HCT116 (cell line): ENCODE results near the gene NT5C3B. TPM values are rescaled to one million over a fixed set of nuclear protein-coding genes. Genes with fewer than 3 reads are reported as not detected.

Experiments used
- ATAC-seq: fragments of 200-7000 bp; cut with Tn5 transposase; 2 replicates; pipeline ENCODE4 v1.9.1; 2020; ENCODE audit warnings: mild to moderate bottlenecking, moderate library complexity
- BruUV-seq: library from RNA; stranded (reverse); fragments of 400-500 nt; replicated peaks from 2 replicates; lab custom pipeline; 2021; lab: Mats Ljungman, UMichigan
- CTCF ChIA-PET: fragments of 300-600 bp; sonication (Branson Sonifier 250); formaldehyde crosslinking; loops from one replicate; lab custom pipeline; 2021; ENCODE audit warnings: antibody characterized with exemption; lab: Charles Lee
- POLR2A ChIA-PET: fragments of 300-600, 350-600 bp; sonication (Branson Sonifier 250); formaldehyde crosslinking; loops from one replicate; lab custom pipeline; 2021; ENCODE audit warnings: antibody characterized with exemption; lab: Charles Lee
- RAD21 ChIA-PET, 2 experiments: fragments of 300-600 bp; sonication (Branson Sonifier 250); formaldehyde crosslinking; loops; one replicate each; lab custom pipeline; 2023; ENCODE audit warnings: low total read pairs in 2 of 2; ENCODE audit not compliant: uncharacterized antibody in 2 of 2, unreplicated experiment in 2 of 2, low non-redundant PET in 1 of 2; lab: Charles Lee
- DNase-seq: peaks from one replicate; pipeline ENCODE4 v3.0.0-alpha.2; 2010; ENCODE audit warnings: low read depth, low spot score
- H2AFZ ChIP-seq: fragments of 200-600 bp; shearing (Covaris generic), sonication (generic); 2 replicates; pipeline ENCODE4 v1.6.1; 2017; ENCODE audit warnings: low read depth, mixed run types, mixed read lengths, antibody characterized with exemption, low read length; ENCODE audit not compliant: poor library complexity, severe bottlenecking
- H3K27ac ChIP-seq: 2 replicates; pipeline ENCODE4 v1.5.1; 2012; ENCODE audit warnings: low read depth, low read length
- H3K27me3 ChIP-seq: fragments of 200-600 bp; sonication (generic); 2 replicates; pipeline ENCODE4 v1.6.1; 2016; ENCODE audit warnings: mixed run types, low read length, mixed read lengths; ENCODE audit not compliant: insufficient read depth
- H3K36me3 ChIP-seq, 2 experiments: fragments of 200-500 bp in 1 of 2; fragments of 200-600 bp in 1 of 2; sonication (Bioruptor generic) in 1 of 2; sonication (generic) in 1 of 2; 2 replicates each; pipeline versions ENCODE4 v1.5.1 to v1.6.1; 2014 to 2016; ENCODE audit warnings: low read length in 2 of 2, inconsistent platforms in 1 of 2, mixed read lengths in 1 of 2, mixed run types in 1 of 2; ENCODE audit not compliant: insufficient read depth in 2 of 2, control insufficient read depth in 1 of 2
- H3K4me1 ChIP-seq, 2 experiments: fragments of 200-600 bp in 1 of 2; sonication (generic) in 1 of 2; 2 replicates each; pipeline versions ENCODE4 v1.5.1 to v1.6.1; 2012 to 2017; ENCODE audit warnings: low read length in 2 of 2, inconsistent platforms in 1 of 2, mild to moderate bottlenecking in 1 of 2, mixed read lengths in 1 of 2, mixed run types in 1 of 2, moderate library complexity in 1 of 2; ENCODE audit not compliant: insufficient read depth in 2 of 2, control insufficient read depth in 1 of 2
- H3K4me2 ChIP-seq: fragments of 200-600 bp; sonication (generic); 2 replicates; pipeline ENCODE4 v1.6.1; 2017; ENCODE audit warnings: mixed run types, low read length, mixed read lengths
- H3K4me3 ChIP-seq, 2 experiments: fragments of 200-600 bp in 1 of 2; sonication (generic) in 1 of 2; replicated peaks in 1 of 2; 2 replicates each; pipeline ENCODE4 v1.5.1; 2011 to 2016; ENCODE audit warnings: low read length in 2 of 2, control low read depth in 1 of 2, low read depth in 1 of 2, mild to moderate bottlenecking in 1 of 2, mixed read lengths in 1 of 2, mixed run types in 1 of 2
- H3K79me2 ChIP-seq: fragments of 200-600 bp; sonication (generic); 2 replicates; pipeline ENCODE4 v1.6.1; 2017; ENCODE audit warnings: mild to moderate bottlenecking, mixed run types, low read length, moderate library complexity, mixed read lengths; ENCODE audit not compliant: insufficient read depth
- H3K9ac ChIP-seq: fragments of 200-600 bp; sonication (generic); 2 replicates; pipeline ENCODE4 v1.6.1; 2016; ENCODE audit warnings: low read length, mixed read lengths
- H3K9me2 ChIP-seq: fragments of 200-600 bp; sonication (generic), shearing (Covaris generic); 2 replicates; pipeline ENCODE4 v1.6.1; 2017; ENCODE audit warnings: mixed run types, mild to moderate bottlenecking, moderate library complexity; ENCODE audit not compliant: insufficient read depth
- H3K9me3 ChIP-seq, 2 experiments: fragments of 200-500 bp in 1 of 2; fragments of 200-600 bp in 1 of 2; sonication (Bioruptor generic) in 1 of 2; sonication (generic) in 1 of 2; 2 replicates each; pipeline ENCODE4 v1.6.1; 2014 to 2017; ENCODE audit warnings: low read length in 2 of 2, mixed read lengths in 2 of 2, inconsistent platforms in 1 of 2, low read depth in 1 of 2, mild to moderate bottlenecking in 1 of 2, mixed run types in 1 of 2, moderate library complexity in 1 of 2; ENCODE audit not compliant: control insufficient read depth in 1 of 2, insufficient read depth in 1 of 2
- H4K20me1 ChIP-seq: fragments of 200-600 bp; sonication (generic), shearing (Covaris generic); 2 replicates; pipeline ENCODE4 v1.6.1; 2017; ENCODE audit warnings: mixed run types, mild to moderate bottlenecking, moderate library complexity; ENCODE audit not compliant: insufficient read depth
- CBX3 ChIP-seq: IDR thresholded peaks from 2 replicates; pipeline ENCODE4 v1.6.1; 2012; ENCODE audit warnings: low read depth
- CEBPB ChIP-seq: IDR thresholded peaks from 2 replicates; pipeline ENCODE4 v1.6.1; 2012; ENCODE audit warnings: low read depth
- EZH2phosphoT487 ChIP-seq: fragments of 200-600 bp; IDR thresholded peaks from 2 replicates; pipeline ENCODE4 v1.6.1; 2018; ENCODE audit warnings: antibody characterized with exemption, borderline replicate concordance
- POLR2A ChIP-seq: IDR thresholded peaks from 2 replicates; pipeline ENCODE4 v1.7.0; 2011; ENCODE audit warnings: borderline replicate concordance; ENCODE audit not compliant: insufficient read depth, insufficient read length; ENCODE audit errors: extremely low read depth
- POLR2AphosphoS5 ChIP-seq: IDR thresholded peaks from 2 replicates; pipeline ENCODE4 v1.6.1; 2011; ENCODE audit warnings: mild to moderate bottlenecking, low read depth, low read length, moderate library complexity
- SIN3A ChIP-seq: IDR thresholded peaks from 2 replicates; pipeline ENCODE4 v1.6.1; 2012; ENCODE audit warnings: low read depth
- TCF7L2 ChIP-seq: IDR thresholded peaks from 2 replicates; pipeline ENCODE4 v1.7.0; 2011; ENCODE audit warnings: borderline replicate concordance, inconsistent platforms; ENCODE audit not compliant: insufficient read depth, insufficient read length; ENCODE audit errors: extremely low read depth
- ZNF274 ChIP-seq: fragments of 200-500 bp; sonication (Bioruptor generic); IDR thresholded peaks from 2 replicates; pipeline ENCODE4 v1.6.1; 2014; ENCODE audit warnings: mild to moderate bottlenecking, low read depth, low read length, inconsistent platforms
- intact Hi-C: fragments of 100-400 bp; cut with micrococcal nuclease; formaldehyde crosslinking; loops from 2 replicates; pipeline ENCODE4 v1.10.0; 2022
- total RNA-seq: library from RNA; stranded (reverse); gene quantifications from one replicate; pipeline ENCODE4 v1.2.1, GENCODE V29; 2021; ENCODE audit not compliant: unreplicated experiment
- TF ChIP-seq, protein P1 (sequence below): IDR thresholded peaks from 2 replicates; pipeline ENCODE4 v1.6.1; 2012
- TF ChIP-seq, protein P2 (sequence below), 3 experiments: fragments of 200-600 bp in 1 of 3; sonication (generic) in 1 of 3; IDR thresholded peaks in 2 of 3; conservative IDR thresholded peaks in 1 of 3; 2 replicates each; pipeline ENCODE4 v1.5.1; 2012 to 2017; ENCODE audit warnings: low read depth in 2 of 3, low read length in 2 of 3, antibody characterized with exemption in 1 of 3, borderline replicate concordance in 1 of 3, control low read depth in 1 of 3, mild to moderate bottlenecking in 1 of 3, mixed read lengths in 1 of 3, mixed run types in 1 of 3, moderate library complexity in 1 of 3; ENCODE audit not compliant: insufficient read depth in 1 of 3
- TF ChIP-seq, protein P3 (sequence below): IDR thresholded peaks from 2 replicates; pipeline ENCODE4 v1.6.1; 2011; ENCODE audit warnings: mild to moderate bottlenecking, low read length, moderate library complexity; ENCODE audit not compliant: insufficient replicate concordance; ENCODE audit errors: extremely low read depth
- TF ChIP-seq, protein P4 (sequence below): IDR thresholded peaks from 2 replicates; pipeline ENCODE4 v1.6.1; 2012

NT5C3B gene
- total RNA-seq, 1 experiment from 2014 or later: 110 TPM

DNA sequence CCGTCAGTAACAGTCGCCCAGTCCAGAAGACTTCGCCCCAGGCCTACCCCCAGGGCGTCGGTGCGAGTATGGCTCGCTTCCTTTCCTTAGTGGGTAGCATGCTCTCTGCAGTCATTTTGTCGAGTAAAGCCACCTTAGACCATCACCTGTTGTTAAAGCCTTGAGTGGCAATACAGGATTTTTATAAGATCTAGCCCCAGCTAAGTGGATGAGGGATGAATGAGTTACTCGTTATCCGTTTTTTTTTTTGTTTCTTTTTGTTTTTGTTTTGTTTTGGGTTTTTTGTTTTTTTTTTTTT lies 29.5 kb upstream of the NT5C3B start:
- BruUV-seq: no TSS peak
- Histone ChIP-seq H3K79me2 (peaks cover 43% of the 10 kb centered on the region), H3K27ac (peak overlapping the region; percentile 78), H3K9me3 (no peaks in the 10 kb centered on the region), H4K20me1 (no peaks in the 10 kb centered on the region), H3K4me3 (peak overlapping the region; percentile 35 to 100), H3K4me2 (peak overlapping the region; percentile 97), H3K27me3 (no peaks in the 10 kb centered on the region), H2AFZ (no peak overlapping the region), H3K4me1 (peaks cover 9 to 18% of the 10 kb centered on the region in 2 experiments; a peak in 3 of 4 replicates), H3K9me2 (no peaks in the 10 kb centered on the region), H3K36me3 (peaks cover 12 to 19% of the 10 kb centered on the region in 2 experiments), H3K9ac (peak overlapping the region; percentile 99; the same call in 1 of the 2 replicates)
- intact Hi-C loops: loop anchor here (1.0 kb wide), 1 partner anchor 127 kb away; no protein-coding TSS in a partner anchor
- ATAC-seq (no peak), DNase-seq (no peak)
- ChIA-PET POLR2A (interaction anchor here (1.0 to 1.3 kb wide), 2 partner anchors 9 to 17 kb away, joined by 4 to 5 read pairs; no protein-coding TSS in a partner anchor), RAD21 (no interaction called here), CTCF (interaction anchor here (0.8 kb wide), 1 partner anchor 79 kb away, joined by 3 read pairs; the partner anchor contains the start of gene JUP)
- TF ChIP-seq, protein P1, sequence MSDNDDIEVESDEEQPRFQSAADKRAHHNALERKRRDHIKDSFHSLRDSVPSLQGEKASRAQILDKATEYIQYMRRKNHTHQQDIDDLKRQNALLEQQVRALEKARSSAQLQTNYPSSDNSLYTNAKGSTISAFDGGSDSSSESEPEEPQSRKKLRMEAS: peak; percentile 1; the same call in 1 of the 2 replicates
- no peak for TF ChIP-seq SIN3A

DNA sequence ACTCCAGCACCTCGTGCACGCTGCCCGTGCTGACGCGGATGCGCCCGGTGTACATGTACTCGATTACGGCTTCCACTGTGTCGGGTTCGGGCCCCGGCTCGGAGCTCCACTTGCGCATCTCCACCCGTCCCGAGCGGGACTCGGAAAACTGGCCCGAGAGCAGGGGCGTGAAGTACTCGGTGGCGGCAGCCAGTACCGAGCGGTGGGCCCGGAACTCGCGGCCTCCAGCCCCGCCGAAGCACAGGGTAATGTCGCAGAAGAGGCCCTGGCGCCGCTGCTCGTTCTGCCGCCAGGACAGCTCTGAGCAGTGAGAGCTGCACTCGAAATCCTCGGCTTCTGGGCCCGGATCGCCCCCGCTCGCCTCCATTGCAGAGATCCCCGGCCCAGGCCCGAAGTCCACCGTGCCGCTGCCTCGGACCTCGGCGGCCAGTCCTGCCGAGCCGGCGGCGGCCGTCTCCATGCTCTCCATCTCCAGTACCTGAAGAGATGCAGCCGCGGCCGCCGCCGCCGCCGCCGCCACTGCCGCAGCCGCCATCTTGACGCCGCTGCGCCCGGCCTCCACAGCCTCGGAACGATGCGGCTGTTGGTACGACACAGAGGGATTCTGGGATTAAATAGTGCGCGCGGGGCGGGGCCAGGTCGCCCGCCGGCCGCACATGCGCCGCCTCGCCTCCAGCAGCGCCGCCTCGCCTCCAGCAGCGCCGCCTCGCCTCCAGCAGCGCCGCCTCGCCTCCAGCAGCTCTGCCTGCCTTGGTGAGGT lies 29.0 kb upstream of the NT5C3B start, which contains the start of gene KLHL11:
Gene KLHL11 (minus strand): TSS at position 588 of the 760 bp plus-strand sequence. CDS start 53 bp downstream, at position 535.
- POLR2A ChIA-PET: interaction anchor here (0.7 to 1.3 kb wide), 3 partner anchors 8 to 87 kb away, joined by 3 to 5 read pairs (median 4); no protein-coding TSS in a partner anchor
- H3K4me1 ChIP-seq: peaks cover 9 to 18% of the 10 kb centered on the region in 2 experiments; a peak in 3 of 4 replicates
- TF ChIP-seq, protein P2, sequence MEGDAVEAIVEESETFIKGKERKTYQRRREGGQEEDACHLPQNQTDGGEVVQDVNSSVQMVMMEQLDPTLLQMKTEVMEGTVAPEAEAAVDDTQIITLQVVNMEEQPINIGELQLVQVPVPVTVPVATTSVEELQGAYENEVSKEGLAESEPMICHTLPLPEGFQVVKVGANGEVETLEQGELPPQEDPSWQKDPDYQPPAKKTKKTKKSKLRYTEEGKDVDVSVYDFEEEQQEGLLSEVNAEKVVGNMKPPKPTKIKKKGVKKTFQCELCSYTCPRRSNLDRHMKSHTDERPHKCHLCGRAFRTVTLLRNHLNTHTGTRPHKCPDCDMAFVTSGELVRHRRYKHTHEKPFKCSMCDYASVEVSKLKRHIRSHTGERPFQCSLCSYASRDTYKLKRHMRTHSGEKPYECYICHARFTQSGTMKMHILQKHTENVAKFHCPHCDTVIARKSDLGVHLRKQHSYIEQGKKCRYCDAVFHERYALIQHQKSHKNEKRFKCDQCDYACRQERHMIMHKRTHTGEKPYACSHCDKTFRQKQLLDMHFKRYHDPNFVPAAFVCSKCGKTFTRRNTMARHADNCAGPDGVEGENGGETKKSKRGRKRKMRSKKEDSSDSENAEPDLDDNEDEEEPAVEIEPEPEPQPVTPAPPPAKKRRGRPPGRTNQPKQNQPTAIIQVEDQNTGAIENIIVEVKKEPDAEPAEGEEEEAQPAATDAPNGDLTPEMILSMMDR (IDR thresholded peaks at IDR 0.05 in 2 of 3, conservative IDR thresholded peaks at IDR 0.05 in 1 of 3; ENCODE audit: borderline replicate concordance in 1 of 3, insufficient read depth in 1 of 3, low read depth in 2 of 3, low read length in 2 of 3): no peak
- TF ChIP-seq, protein P1: peak; percentile 67
- TF ChIP-seq, protein P3, sequence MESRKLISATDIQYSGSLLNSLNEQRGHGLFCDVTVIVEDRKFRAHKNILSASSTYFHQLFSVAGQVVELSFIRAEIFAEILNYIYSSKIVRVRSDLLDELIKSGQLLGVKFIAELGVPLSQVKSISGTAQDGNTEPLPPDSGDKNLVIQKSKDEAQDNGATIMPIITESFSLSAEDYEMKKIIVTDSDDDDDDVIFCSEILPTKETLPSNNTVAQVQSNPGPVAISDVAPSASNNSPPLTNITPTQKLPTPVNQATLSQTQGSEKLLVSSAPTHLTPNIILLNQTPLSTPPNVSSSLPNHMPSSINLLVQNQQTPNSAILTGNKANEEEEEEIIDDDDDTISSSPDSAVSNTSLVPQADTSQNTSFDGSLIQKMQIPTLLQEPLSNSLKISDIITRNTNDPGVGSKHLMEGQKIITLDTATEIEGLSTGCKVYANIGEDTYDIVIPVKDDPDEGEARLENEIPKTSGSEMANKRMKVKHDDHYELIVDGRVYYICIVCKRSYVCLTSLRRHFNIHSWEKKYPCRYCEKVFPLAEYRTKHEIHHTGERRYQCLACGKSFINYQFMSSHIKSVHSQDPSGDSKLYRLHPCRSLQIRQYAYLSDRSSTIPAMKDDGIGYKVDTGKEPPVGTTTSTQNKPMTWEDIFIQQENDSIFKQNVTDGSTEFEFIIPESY: no peak
- TF ChIP-seq POLR2AphosphoS5 (peak; percentile 97), CBX3 (no peak; the same call in 1 of the 2 replicates), CEBPB (no peak), POLR2A (peak; percentile 89), TCF7L2 (no peak), EZH2phosphoT487 (no peak), ZNF274 (no peak)
- TF ChIP-seq, protein P4, sequence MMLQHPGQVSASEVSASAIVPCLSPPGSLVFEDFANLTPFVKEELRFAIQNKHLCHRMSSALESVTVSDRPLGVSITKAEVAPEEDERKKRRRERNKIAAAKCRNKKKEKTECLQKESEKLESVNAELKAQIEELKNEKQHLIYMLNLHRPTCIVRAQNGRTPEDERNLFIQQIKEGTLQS: no peak

More for the DNA sequence above, 29.0 kb upstream of the NT5C3B start, which contains the start of gene KLHL11:
- Histone ChIP-seq H3K9ac (peak within 1 kb of the TSS; percentile 99), H3K4me2 (peak within 1 kb of the TSS; percentile 97), H3K27me3 (no peaks in the 10 kb centered on the region), H3K9me2 (no peaks in the 10 kb centered on the region), H2AFZ (no peak within 1 kb of the TSS), H3K4me3 (peak within 1 kb of the TSS; percentile 95 to 100), H3K79me2 (peaks cover 49% of the 10 kb centered on the region), H3K36me3 (peaks cover 12 to 16% of the 10 kb centered on the region in 2 experiments), H3K9me3 (no peaks in the 10 kb centered on the region), H4K20me1 (no peaks in the 10 kb centered on the region), H3K27ac (peak within 1 kb of the TSS; percentile 78)
- CTCF ChIA-PET: interaction anchor here (0.6 to 0.8 kb wide), 2 partner anchors 78 to 143 kb away, joined by 3 to 5 read pairs; partner anchors contain the start of gene JUP
- no TSS peak for BruUV-seq
- ATAC-seq (peak; percentile 96), DNase-seq (peak; percentile 60)
- intact Hi-C loops: loop anchor here (1.0 kb wide), 1 partner anchor 127 kb away; no protein-coding TSS in a partner anchor
- RAD21 ChIA-PET: no interaction called here
